Adrenal gland (tissue), 5 donors: ENCODE data around the gene LYPD6B.

ENCODE experiments used
- CTCF ChIP-seq, 6 experiments: fragments of 450-650 bp in 4 of 6; fragments of 200-600 bp in 2 of 6; sonication (generic) in 1 of 6; IDR thresholded peaks; 1 replicate in 5 of 6; 2 replicates in 1 of 6; pipeline versions ENCODE4 v1.5.1 to v1.8.0; 2016 to 2021; ENCODE audit warnings: antibody characterized with exemption in 6 of 6, mild to moderate bottlenecking in 2 of 6, moderate library complexity in 1 of 6
- POLR2A ChIP-seq, 2 donors: fragments of 450-650 bp; IDR thresholded peaks; one replicate each; pipeline ENCODE4 v1.6.1; 2017; ENCODE audit warnings: antibody characterized with exemption in 2 of 2, mild to moderate bottlenecking in 2 of 2, moderate library complexity in 1 of 2
- donor health status: DM: no; HTN: no; CAD: no.

- TF ChIP-seq POLR2A (IDR thresholded peaks at IDR 0.05) (no peak), CTCF (IDR thresholded peaks at IDR 0.05) (no peak)
Measured at GRCh38 chr2:149034406-149034805, 4.1 kb upstream of the LYPD6B start.
